ENCODE measurements around the gene GKN1.

GKN1 gene

DNA sequence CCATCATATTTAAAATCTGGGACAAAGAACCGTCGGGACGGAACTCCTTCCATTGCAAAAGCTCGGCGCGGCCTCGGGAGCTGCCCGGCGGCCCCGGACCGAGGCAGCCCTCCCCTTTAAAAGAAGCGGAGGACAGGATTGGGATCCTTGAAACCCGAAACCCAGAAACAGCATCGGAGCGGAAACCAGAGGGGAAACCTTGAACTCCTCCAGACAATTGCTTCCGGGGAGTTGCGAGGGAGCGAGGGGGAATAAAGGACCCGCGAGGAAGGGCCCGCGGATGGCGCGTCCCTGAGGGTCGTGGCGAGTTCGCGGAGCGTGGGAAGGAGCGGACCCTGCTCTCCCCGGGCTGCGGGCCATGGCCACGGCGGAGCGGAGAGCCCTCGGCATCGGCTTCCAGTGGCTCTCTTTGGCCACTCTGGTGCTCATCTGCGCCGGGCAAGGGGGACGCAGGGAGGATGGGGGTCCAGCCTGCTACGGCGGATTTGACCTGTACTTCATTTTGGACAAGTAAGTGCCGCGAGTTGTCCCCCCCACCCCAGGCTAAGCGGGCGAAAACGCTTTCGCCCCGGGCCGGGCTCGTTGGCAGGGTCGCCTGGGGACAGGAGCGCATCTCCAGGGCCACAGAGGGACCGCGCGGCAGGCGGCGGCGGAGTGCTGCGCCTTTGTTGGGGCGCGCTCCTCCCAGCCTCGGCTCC is 38.9 kb downstream of the GKN1 start, which contains the start of gene ANTXR1:
Gene ANTXR1 (plus strand): TSS at position 38 of the 698 bp plus-strand sequence. CDS start 321 bp downstream, at position 359.
- POLR2A ChIA-PET = interaction anchor here (0.6 to 0.9 kb wide), 6 partner anchors 70 to 1447 kb away, joined by 3 to 9 read pairs (median 4); no protein-coding TSS in a partner anchor
- no peaks in the 10 kb centered on the region for H3K4me1 ChIP-seq (ENCODE audit: control insufficient read depth, insufficient read depth, low read length)
- H3K27ac ChIP-seq (ENCODE audit: extremely low read depth, low read depth, low read length) = peak within 1 kb of the TSS; percentile 70; the same call in 1 of the 2 replicates
- no peaks in the 10 kb centered on the region for H3K36me3 ChIP-seq (ENCODE audit: control insufficient read depth in 2 of 2, insufficient read depth in 1 of 2, low read length in 2 of 2)
- CTCF ChIA-PET = interaction anchor here (0.6 to 3.1 kb wide), 19 partner anchors 9 to 1550 kb away, joined by 3 to 25 read pairs (median 4); no protein-coding TSS in a partner anchor
- H3K9me3 ChIP-seq (ENCODE audit: control insufficient read depth, insufficient read depth, low read depth, low read length) = no peaks in the 10 kb centered on the region
- peak within 1 kb of the TSS; percentile 92 for H3K4me3 ChIP-seq (ENCODE audit: low read depth, low read length)
- TF ChIP-seq, protein P1, sequence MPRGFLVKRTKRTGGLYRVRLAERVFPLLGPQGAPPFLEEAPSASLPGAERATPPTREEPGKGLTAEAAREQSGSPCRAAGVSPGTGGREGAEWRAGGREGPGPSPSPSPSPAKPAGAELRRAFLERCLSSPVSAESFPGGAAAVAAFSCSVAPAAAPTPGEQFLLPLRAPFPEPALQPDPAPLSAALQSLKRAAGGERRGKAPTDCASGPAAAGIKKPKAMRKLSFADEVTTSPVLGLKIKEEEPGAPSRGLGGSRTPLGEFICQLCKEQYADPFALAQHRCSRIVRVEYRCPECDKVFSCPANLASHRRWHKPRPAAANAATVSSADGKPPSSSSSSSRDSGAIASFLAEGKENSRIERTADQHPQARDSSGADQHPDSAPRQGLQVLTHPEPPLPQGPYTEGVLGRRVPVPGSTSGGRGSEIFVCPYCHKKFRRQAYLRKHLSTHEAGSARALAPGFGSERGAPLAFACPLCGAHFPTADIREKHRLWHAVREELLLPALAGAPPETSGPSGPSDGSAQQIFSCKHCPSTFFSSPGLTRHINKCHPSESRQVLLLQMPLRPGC (tag by site-specific recombination; IDR thresholded peaks at IDR 0.05) = no peak
- TF ChIP-seq, protein P2, sequence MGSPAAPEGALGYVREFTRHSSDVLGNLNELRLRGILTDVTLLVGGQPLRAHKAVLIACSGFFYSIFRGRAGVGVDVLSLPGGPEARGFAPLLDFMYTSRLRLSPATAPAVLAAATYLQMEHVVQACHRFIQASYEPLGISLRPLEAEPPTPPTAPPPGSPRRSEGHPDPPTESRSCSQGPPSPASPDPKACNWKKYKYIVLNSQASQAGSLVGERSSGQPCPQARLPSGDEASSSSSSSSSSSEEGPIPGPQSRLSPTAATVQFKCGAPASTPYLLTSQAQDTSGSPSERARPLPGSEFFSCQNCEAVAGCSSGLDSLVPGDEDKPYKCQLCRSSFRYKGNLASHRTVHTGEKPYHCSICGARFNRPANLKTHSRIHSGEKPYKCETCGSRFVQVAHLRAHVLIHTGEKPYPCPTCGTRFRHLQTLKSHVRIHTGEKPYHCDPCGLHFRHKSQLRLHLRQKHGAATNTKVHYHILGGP (tag by site-specific recombination; IDR thresholded peaks at IDR 0.05) = no peak
- TF ChIP-seq ZNF324 (tag by site-specific recombination; IDR thresholded peaks at IDR 0.05) (no peak), ZXDB (tag by site-specific recombination; IDR thresholded peaks at IDR 0.05) (peak; percentile 36; the same call in 1 of the 2 replicates), KLF1 (tag by site-specific recombination; IDR thresholded peaks at IDR 0.05) (no peak), ZNF302 (tag by site-specific recombination; IDR thresholded peaks at IDR 0.05; ENCODE audit: low read depth) (no peak), ZNF23 (tag by site-specific recombination; IDR thresholded peaks at IDR 0.05; ENCODE audit: borderline replicate concordance) (no peak), ZBTB8A (tag by site-specific recombination; IDR thresholded peaks at IDR 0.05) (peak; percentile 68), ZNF223 (tag by site-specific recombination; IDR thresholded peaks at IDR 0.05) (peak; percentile 83), ZNF600 (tag by site-specific recombination; IDR thresholded peaks at IDR 0.05) (no peak), ZBTB7A (tag by site-specific recombination; IDR thresholded peaks at IDR 0.05; ENCODE audit: low read depth) (no peak), ZNF571 (tag by site-specific recombination; IDR thresholded peaks at IDR 0.05) (no peak), TCF7L2 (IDR thresholded peaks at IDR 0.05; ENCODE audit: borderline replicate concordance, low read depth, low read length) (no peak), ZBTB17 (tag by site-specific recombination; IDR thresholded peaks at IDR 0.05) (0 out of 2 replicates have a peak, but pooled peaks have one; percentile 35), ZNF146 (tag by site-specific recombination; IDR thresholded peaks at IDR 0.05) (no peak), ZNF544 (tag by site-specific recombination; IDR thresholded peaks at IDR 0.05) (no peak), ZNF335 (tag by site-specific recombination; conservative IDR thresholded peaks at IDR 0.05) (peak; percentile 90), ZNF830 (tag by site-specific recombination; IDR thresholded peaks at IDR 0.05; ENCODE audit: low read depth) (no peak), IKZF3 (tag by site-specific recombination; IDR thresholded peaks at IDR 0.05) (0 out of 2 replicates have a peak, but pooled peaks have one; percentile 24), ZNF530 (tag by site-specific recombination; IDR thresholded peaks at IDR 0.05; ENCODE audit: low read depth) (no peak), ZNF701 (tag by site-specific recombination; IDR thresholded peaks at IDR 0.05) (no peak), ZNF549 (tag by site-specific recombination; IDR thresholded peaks at IDR 0.05) (no peak), RBAK (tag by site-specific recombination; IDR thresholded peaks at IDR 0.05) (no peak), ZNF707 (tag by site-specific recombination; IDR thresholded peaks at IDR 0.05) (no peak), KLF7 (tag by site-specific recombination; IDR thresholded peaks at IDR 0.05; ENCODE audit: borderline replicate concordance) (no peak), SALL2 (tag by site-specific recombination; IDR thresholded peaks at IDR 0.05; ENCODE audit: borderline replicate concordance) (no peak), ZEB2 (tag by site-specific recombination; IDR thresholded peaks at IDR 0.05) (peak; percentile 12; the same call in 1 of the 2 replicates)
- TF ChIP-seq, protein P3, sequence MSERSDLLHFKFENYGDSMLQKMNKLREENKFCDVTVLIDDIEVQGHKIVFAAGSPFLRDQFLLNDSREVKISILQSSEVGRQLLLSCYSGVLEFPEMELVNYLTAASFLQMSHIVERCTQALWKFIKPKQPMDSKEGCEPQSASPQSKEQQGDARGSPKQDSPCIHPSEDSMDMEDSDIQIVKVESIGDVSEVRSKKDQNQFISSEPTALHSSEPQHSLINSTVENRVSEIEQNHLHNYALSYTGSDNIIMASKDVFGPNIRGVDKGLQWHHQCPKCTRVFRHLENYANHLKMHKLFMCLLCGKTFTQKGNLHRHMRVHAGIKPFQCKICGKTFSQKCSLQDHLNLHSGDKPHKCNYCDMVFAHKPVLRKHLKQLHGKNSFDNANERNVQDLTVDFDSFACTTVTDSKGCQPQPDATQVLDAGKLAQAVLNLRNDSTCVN (tag by site-specific recombination; optimal IDR thresholded peaks at IDR 0.05) = peak; percentile 82
- TF ChIP-seq, protein P4, sequence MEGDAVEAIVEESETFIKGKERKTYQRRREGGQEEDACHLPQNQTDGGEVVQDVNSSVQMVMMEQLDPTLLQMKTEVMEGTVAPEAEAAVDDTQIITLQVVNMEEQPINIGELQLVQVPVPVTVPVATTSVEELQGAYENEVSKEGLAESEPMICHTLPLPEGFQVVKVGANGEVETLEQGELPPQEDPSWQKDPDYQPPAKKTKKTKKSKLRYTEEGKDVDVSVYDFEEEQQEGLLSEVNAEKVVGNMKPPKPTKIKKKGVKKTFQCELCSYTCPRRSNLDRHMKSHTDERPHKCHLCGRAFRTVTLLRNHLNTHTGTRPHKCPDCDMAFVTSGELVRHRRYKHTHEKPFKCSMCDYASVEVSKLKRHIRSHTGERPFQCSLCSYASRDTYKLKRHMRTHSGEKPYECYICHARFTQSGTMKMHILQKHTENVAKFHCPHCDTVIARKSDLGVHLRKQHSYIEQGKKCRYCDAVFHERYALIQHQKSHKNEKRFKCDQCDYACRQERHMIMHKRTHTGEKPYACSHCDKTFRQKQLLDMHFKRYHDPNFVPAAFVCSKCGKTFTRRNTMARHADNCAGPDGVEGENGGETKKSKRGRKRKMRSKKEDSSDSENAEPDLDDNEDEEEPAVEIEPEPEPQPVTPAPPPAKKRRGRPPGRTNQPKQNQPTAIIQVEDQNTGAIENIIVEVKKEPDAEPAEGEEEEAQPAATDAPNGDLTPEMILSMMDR (tag by site-specific recombination; IDR thresholded peaks at IDR 0.05) = 0 out of 2 replicates have a peak, but pooled peaks have one; percentile 48
- TF ChIP-seq, protein P5, sequence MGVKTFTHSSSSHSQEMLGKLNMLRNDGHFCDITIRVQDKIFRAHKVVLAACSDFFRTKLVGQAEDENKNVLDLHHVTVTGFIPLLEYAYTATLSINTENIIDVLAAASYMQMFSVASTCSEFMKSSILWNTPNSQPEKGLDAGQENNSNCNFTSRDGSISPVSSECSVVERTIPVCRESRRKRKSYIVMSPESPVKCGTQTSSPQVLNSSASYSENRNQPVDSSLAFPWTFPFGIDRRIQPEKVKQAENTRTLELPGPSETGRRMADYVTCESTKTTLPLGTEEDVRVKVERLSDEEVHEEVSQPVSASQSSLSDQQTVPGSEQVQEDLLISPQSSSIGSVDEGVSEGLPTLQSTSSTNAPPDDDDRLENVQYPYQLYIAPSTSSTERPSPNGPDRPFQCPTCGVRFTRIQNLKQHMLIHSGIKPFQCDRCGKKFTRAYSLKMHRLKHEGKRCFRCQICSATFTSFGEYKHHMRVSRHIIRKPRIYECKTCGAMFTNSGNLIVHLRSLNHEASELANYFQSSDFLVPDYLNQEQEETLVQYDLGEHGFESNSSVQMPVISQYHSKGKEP (tag by site-specific recombination; IDR thresholded peaks at IDR 0.05) = no peak

Data from HEK293 (cell line).